GM18502 (cell line): ENCODE data around the gene USP49.

ENCODE experiments used
- ATAC-seq: cut with Tn5 transposase; IDR thresholded peaks from one replicate; pipeline ENCODE4 v1.9.1; 2021; ENCODE audit warnings: mild to moderate bottlenecking; ENCODE audit not compliant: unreplicated experiment, poor library complexity

Gene USP49

GRCh38 chr6:41785254-41785653 is 109.9 kb downstream of the USP49 start:
- ATAC-seq = no peak

- ATAC-seq = no peak
Observed at GRCh38 chr6:41784581-41785171, 110.5 kb downstream of the USP49 start.

DNA sequence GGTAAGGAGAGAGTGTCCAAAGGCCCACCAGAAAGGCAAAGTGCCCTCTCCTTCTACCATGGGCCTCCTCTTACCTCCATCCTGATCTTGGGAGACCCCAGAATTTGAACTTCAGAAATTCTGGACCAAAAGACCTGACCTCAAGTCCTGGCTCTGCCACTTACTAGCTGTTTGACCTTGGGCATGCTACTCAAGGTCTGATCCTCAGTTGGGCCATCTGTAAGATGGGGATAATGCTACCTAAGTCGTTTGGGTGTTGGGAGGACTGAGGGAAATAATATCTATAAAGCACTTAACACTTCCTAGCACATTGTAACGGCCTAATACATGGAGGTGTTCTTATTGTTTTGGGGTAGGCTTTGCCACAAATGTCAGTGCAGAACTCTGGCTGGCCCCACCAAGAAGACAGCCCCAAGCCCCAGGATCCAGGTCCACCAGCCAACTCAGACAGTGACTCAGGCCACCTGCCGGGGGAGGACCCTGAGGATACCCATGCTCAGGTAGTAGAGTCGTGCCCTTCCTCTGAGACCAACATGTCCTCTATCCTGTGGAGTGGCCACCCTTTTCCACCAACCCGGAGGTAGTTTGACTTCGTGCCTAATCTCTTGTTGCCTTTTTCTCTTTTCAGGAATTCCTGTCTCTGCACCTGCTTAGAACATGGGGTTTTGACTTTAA is 111.9 kb downstream of the USP49 start:
- no peak for ATAC-seq

DNA sequence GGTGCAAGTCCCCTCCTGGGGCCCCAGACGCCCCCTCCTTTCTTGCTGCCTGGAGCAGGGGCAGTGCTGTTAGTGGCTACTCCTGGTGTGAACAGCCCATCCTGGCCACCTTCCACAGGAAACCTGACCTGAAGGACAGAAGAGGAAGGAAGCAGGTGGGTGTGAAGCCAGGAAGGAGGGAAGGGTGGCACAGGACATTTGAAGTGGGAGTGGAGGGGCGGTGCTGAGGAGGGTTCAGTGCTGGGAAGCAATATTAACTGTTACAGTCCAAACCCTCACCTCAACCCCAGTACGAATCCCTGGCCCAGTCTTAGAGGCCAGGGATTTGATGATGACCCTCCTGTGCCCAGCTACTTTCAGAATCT is 113.8 kb downstream of the USP49 start:
- no peak for ATAC-seq

DNA sequence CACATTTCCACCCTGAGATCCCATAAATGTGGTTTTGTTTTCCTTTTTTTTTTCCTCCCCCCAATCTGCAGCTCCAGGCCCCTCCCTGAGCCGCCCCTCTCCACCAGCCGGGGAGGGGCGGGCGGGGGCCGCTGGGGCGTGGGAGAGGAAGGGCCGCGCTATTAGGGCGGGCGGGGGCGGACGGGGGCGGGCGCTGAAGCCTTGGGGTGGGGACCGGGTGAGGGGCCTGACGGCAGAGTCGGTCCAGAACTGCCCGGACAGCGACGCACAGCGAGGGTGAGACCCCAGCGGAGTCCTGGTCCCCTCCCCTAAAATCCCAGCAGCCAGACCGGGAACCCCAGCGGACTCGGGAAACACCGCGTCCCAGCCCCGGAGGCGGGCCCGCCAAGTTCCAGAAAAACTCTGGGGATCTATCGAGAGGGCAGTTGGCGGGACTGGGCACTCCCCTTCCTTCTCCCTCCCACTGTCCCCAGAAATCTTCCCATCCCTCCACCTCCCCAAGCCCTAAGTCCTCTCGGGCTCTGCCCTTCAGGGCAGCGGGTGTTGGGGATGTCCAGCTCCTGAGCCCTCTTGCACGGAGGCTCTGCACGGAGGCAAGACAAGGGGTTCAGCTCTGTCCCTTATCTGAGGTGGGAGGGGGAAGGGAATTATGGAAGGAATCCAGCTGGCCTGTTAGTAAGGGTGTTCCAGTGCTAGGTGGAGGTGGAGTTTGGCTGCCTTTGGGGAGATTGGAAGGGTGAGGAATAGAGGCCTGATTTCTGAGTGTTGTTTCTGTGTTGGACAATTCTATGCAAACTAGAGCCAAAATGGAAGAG is 114.4 kb downstream of the USP49 start, which contains the start of gene PRICKLE4:
PRICKLE4 (plus strand) TSS at position 232 of the 815 bp plus-strand sequence. CDS start 2,692 bp downstream, outside the sequence.
- no peak for ATAC-seq

DNA sequence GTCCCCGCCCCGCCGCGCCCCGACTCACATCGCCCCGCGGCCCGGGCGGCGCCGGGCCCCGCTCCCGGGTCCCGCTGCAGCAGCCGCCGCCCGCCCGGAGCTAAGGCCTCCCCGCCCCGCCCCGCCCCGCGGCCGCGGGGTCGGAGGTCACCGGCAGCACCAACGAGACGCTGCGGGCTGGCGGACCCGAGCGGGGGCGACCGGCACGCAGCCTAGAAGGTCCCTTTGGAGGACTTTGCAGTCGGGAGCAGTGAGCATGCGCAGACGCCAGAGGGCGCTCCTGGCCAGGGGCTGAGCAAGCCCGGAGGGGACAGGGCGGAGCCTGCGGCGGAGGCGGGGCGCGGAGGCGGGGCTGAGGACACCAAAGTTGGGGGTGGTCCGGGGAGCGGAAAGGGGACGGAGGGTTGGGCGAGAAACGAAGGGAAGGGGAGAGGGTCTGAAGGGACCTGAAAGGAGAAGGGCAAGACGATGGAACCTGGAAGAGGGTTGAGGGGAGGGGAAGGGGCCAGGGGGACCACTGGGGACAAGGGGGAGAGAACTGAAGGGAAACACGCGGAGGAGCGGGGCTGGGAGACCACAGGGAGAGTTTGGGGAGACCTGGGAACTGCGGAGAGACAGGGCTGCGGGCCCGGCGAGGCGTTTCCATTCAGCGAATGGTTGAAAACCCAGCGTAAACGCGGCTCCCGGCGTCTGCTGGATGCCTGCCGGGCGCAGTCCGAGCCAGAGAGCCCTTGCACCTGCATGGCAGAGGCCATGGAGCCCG is 115.2 kb downstream of the USP49 start, which contains the start of gene FRS3:
FRS3 (minus strand) TSS at position 113 of the 763 bp plus-strand sequence. CDS start 2,913 bp downstream, outside the sequence.
- ATAC-seq = peak; percentile 96

DNA sequence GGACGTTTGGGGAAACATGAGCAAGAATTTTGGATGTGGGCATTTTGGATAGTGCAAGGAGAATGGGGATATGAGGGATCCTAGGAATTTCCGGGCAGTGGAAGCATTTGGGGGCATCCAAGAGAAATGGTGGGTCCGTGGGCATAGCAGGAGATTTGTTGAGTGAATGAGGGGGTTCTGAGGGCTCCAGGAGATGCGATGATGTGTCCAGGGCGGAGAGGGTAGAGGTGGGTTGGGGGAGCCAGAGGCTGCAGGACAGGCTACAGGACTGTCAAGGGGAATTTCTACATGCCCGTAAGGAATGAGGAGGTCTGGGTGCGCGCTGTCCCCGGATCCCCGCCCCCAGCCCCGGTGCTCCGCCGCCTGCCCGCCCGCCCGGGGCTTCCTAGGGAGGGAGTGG is 115.8 kb downstream of the USP49 start:
- ATAC-seq = no peak

- ATAC-seq = no peak
Observed at GRCh38 chr6:41778895-41779294, 116.3 kb downstream of the USP49 start.

GRCh38 chr6:41777551-41778285 is 117.5 kb downstream of the USP49 start:
- ATAC-seq = no peak

GRCh38 chr6:41775293-41775882 is 119.8 kb downstream of the USP49 start:
- ATAC-seq = no peak

- no peak for ATAC-seq
Observed at GRCh38 chr6:41774841-41775240, 120.3 kb downstream of the USP49 start.

DNA sequence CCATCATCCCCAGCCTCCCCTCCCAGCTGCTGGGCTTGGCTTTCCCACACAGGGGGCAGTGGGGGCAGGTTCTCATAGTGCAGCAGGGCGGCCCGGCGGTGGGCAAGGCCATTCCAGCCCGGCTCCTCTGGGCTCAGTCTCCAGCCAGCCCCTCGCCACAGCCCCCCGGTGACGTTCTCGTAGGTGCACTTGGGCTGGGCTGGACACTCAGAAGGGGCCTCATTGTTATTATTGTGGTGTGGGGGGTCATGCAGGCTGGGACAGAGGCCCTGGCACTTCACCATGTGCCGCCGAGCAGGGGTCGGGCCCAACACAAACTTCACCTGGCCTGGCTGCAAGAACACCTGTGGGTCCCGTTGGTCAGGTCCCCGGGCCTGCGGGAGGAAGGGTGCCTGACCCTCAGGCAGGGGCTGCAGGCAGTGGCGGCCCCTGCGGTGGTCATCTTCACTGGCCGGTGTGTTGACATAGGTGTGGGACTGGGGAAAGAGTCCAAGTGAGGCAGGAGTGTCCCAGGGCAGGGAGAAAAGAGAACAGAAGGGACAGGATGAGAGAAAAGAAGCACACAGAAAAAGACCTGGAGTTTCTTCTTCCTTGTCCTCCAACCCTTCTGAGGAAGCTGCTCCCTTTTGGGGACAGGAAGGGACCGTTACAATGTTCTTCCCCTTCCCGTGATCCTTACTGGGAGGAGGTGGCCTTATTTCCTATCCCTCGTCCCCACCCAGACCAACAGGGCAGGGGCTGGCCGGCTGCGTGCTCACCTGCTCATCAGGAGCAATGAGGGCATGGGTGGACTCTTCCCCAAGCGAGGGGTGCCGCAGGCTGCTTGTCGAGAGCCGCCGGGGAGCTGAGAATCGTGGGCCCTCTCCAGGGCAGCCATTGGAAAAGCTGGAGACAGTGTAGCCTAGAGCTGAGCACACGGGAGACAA is 123.9 kb downstream of the USP49 start:
- no peak for ATAC-seq

DNA sequence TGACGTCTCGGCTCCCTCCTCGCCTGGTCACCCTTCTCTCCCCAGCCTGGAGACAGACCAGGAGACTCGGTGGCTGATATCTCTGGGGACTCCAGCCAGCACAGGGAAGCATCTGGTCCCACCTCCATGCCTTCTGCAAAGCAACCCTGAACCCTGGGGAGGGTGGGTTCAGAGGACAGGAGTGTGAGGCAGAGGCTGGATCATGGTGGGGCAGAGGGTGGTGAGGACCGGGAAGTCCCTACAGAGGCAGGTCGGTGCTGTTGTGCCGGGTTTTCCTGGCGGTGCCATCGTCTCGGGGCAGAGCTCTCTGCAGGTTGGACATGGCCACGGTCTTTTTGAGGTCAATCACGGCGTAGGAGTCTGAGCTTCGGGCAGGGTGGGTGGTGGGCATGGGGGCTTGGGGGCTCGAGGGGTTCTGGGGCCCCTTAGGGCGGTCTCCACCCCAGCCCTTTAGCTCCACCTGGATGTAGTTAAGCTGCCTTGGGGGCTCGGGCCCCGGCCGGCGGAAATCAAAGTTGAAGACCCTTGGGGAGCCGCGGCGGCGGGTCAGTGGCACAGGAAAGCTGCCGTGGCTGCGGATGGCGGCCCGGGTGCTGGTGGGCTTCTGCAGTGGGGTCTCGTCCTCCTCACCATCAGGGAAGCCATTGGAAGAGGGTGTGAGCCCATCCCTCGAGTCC is 124.7 kb downstream of the USP49 start:
- no peak for ATAC-seq

DNA sequence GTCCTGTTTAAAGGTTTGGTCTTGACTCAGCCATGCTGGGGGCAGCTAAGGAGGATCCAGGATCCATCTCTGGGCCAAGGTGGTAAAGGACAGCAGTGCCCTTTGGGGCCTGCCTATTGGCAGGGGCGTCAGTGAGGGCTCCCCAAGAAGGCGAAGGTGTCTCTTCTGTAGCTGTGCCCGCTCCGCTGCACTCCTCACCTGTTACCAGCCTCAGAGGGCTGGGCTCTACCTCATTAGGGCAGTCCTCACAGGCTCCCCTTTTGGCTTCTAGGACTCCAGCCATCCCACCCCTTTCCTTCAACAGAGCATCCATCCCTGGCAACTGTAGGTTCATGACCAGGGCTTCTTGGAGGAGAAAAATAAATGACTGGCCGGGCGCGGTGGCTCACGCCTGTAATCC is 125.8 kb downstream of the USP49 start:
- ATAC-seq = no peak

DNA sequence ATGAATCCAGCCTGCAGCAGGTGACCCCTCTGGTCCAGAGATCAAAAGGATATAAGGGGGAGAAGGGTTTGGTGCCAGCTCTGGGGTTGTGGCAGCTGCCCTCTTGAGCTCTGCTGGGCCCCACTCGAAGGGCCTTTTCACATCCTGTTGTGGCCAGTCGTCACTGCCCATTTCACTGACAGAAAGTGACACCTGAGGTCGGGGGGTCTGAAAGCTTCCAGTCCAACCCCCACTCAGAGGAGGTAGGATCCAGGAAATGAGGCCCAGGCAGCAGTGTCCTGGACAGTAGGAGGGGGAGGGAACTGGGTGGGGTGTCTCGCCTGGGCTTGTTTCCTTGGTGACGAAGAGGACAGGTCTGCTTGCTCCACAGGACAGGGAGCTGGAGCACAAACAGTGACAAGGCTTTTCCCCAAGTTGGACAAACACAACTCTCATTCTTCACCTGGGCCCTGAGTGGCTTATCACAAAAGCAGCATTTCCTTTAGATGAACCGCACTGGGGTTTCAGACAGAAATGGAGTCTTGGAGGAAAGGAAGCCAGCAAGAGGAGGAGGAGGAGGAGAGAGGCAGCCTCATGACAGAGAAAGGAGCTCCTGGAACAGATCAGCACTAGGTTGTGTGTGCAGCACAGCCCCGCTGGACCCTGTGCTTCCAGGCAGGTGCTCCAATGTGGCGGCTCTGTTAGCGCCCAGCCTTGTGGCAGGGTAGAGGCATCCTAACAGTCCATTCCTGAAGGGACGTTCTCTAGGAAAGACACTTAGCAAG is 126.4 kb downstream of the USP49 start:
- ATAC-seq = no peak

- no peak for ATAC-seq
Observed at GRCh38 chr6:41767112-41767833, 127.9 kb downstream of the USP49 start.
